ENCODE measurements around the gene GRAMD1C.

GRCh38 chr3:113897373-113897777 is 58.8 kb downstream of the GRAMD1C start:
- TF ChIP-seq GATA2 (IDR thresholded peaks at IDR 0.05; ENCODE audit: low read depth, low read length) (no peak), GATA3 (IDR thresholded peaks at IDR 0.05; ENCODE audit: low read depth, low read length) (no peak)

Measured in SH-SY5Y (cell line).